ENCODE data around the gene ZNF621. TPM values are rescaled to one million over a fixed set of nuclear protein-coding genes. Genes with fewer than 3 reads are reported as not detected.

Gene ZNF621
- total RNA-seq, result 18.9 TPM

- DNase-seq (ENCODE audit: low spot score), result peak; percentile 88
Measured at GRCh38 chr3:40524568-40525285, at the start of gene ZNF621. ZNF621 (plus strand) TSS chr3:40524960; CDS start chr3:40525841, 881 bp downstream.

- peak; percentile 62 for DNase-seq (ENCODE audit: low spot score)
Measured at GRCh38 chr3:40476478-40477470, 48.0 kb upstream of the ZNF621 start, which contains the start of gene ZNF619. ZNF619 (plus strand) TSS chr3:40477122; CDS start chr3:40477980, 858 bp downstream.

DNA sequence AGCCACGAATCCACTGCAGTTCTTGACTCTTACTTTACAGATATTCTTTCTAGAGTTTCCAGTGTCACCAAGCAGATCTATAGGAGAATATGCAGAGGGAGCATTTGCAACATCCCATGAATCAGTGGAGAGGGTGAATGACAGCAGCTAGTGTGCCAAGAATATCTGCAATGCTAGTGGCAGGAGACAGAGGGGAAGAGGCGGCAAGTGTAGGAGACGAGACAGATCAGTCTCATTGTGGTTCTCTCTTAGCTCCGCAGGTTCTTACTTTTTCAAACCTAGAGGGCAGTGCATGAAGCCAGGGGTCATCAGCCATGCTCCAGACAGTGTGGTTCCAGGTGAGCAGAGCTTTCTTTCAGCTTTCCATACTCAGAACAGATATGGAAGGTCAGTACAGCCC is 47.1 kb upstream of the ZNF621 start:
- DNase-seq (ENCODE audit: low spot score), result no peak

DNA sequence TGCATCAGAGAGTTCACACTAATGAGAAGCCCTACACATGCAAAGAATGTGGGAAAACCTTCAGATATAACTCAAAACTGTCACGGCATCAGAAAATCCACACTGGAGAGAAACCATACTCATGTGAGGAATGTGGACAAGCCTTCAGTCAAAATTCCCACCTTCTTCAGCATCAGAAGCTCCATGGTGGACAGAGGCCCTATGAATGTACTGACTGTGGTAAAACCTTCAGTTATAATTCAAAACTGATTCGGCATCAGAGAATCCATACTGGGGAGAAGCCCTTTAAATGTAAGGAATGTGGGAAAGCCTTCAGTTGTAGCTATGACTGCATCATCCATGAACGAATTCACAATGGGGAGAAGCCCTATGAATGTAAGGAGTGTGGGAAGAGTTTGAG is 37.6 kb upstream of the ZNF621 start:
- DNase-seq (ENCODE audit: low spot score), result no peak

GRCh38 chr3:40490916-40491315 is 33.8 kb upstream of the ZNF621 start:
- DNase-seq (ENCODE audit: low spot score), result no peak

DNA sequence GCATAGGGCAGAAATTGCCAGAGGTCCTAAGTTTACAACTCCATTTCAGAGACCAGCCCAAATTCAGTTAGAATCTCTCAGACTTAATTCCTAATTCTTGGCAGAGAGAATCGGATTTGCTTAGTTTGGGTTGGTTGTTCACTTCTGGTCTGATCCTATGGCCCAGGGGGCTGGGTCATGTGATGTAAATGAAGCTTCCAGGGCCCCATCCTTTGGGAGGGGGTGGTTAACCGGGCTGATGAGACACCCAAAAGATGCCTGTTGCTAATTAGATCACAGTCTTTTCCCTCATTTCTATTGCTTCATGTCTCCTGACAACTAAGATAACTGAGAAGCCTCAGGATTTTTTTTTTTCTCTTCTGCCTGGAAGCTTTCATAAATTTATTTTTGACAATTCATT is 30.1 kb upstream of the ZNF621 start:
- no peak for DNase-seq (ENCODE audit: low spot score)

GRCh38 chr3:40497288-40497687 is 27.5 kb upstream of the ZNF621 start:
- DNase-seq (ENCODE audit: low spot score), result no peak

DNA sequence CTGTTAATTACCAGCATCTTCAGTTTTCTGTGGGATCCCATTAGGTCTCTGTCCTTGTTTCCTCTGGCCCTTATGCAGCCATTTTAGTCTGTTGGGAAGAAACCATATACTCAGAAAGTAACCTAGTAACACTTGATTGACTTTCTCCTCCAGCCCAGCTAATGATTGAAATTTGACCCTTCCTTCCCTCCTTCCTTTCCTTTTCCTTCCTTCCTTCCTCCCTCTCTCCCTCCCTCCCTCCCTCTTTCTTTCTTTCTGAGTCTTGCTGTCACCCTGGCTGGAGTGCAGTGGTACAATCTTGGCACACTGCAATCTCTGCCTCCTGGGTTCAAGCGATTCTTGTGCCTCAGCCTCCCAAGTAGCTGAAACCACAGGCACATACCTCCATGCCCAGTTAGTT is 24.8 kb upstream of the ZNF621 start:
- DNase-seq (ENCODE audit: low spot score), result no peak

- DNase-seq (ENCODE audit: low spot score), result no peak
Measured at GRCh38 chr3:40502034-40502433, 22.7 kb upstream of the ZNF621 start.

GRCh38 chr3:40504636-40505430 is 19.9 kb upstream of the ZNF621 start:
- DNase-seq (ENCODE audit: low spot score), result no peak

- peak; percentile 68 for DNase-seq (ENCODE audit: low spot score)
Measured at GRCh38 chr3:40505599-40506462, 18.9 kb upstream of the ZNF621 start, which contains the start of gene ZNF620. ZNF620 (plus strand) TSS chr3:40506039; CDS start chr3:40506353, 314 bp downstream.

DNA sequence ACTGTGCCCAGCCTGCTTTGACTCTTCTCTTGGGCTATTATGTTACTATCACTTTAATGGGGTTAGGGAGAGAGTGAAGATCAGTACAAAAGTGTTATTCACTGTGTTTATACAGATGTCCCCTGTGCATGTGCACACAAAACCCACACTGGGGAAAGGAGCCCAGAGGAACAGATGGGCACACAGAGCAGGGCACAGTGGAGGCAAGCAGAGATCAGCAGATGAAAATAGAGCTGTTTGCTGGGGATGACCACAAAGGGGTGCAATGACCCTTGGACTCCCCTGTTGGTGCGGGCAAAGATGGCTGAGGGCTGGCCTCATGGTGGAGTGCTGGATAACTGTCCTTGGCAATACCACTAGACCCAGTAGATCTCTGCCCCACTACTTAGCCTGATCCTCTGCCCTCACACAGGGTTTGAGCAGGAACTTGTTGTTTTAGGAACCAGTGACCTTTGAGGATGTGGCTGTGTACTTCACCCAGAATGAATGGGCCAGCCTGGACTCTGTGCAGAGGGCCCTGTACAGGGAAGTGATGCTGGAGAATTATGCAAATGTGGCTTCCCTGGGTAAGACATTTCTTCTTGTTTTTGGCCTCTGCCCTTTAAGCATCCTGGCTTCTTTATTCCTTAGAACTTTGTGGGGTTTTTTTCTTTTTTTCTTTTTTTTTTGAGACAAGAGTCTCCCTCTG is 13.6 kb upstream of the ZNF621 start:
- no peak for DNase-seq (ENCODE audit: low spot score)

- DNase-seq (ENCODE audit: low spot score), result no peak
Measured at GRCh38 chr3:40516201-40516600, 8.6 kb upstream of the ZNF621 start.

- no peak for DNase-seq (ENCODE audit: low spot score)
Measured at GRCh38 chr3:40518067-40518466, 6.7 kb upstream of the ZNF621 start.

DNA sequence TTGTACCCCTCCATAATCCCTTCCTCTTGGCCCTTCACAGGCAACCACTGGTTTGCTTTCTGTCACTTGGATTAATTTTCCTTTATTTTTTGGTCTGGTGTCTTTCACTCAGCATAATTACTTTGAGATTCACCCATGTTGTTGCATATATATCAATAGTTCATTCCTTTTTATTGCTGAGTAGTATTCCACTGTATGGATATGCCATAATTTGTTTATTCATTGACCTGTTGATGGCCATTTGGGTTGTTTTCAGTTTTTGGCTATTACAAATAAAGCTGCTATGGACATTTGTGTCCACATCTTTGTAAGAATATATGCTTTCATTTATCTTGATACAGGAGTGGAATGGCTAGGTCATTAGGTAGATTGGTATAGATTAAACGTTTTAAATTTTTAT is 5.9 kb upstream of the ZNF621 start:
- DNase-seq (ENCODE audit: low spot score), result no peak

GRCh38 chr3:40521254-40521653 is 3.5 kb upstream of the ZNF621 start:
- no peak for DNase-seq (ENCODE audit: low spot score)

- DNase-seq (ENCODE audit: low spot score), result no peak
Measured at GRCh38 chr3:40523781-40524180, 979 bp upstream of the ZNF621 start.

DNA sequence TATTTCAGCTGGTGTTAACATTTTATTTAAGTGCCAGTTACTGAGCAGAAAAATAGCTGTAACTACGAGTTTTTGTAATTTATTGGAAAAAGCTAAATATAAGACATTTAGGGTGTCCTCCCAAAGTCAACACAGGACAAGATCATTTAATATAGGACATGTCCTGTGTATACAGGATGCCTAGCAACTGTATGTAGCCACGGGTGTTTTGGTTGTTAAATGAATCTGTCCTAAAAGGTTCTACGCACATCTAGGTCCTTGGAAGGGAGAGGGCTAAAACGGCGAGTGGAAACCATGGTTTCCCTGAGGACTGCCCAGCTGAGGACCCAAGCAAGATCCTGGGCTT is 565 bp upstream of the ZNF621 start:
- DNase-seq (ENCODE audit: low spot score), result no peak

GRCh38 chr3:40528426-40528825 is 3.7 kb downstream of the ZNF621 start:
- DNase-seq (ENCODE audit: low spot score), result no peak

DNA sequence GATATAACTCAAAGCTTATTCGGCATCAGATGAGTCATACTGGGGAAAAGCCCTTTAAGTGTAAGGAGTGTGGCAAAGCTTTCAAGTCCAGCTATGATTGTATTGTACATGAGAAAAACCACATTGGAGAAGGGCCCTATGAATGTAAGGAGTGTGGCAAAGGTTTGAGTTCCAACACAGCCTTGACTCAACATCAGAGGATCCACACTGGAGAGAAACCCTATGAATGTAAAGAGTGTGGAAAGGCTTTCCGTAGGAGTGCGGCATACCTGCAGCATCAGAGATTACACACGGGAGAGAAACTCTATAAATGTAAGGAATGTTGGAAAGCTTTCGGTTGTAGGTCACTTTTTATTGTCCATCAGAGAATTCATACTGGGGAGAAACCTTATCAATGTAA is 7.5 kb downstream of the ZNF621 start:
- no peak for DNase-seq (ENCODE audit: low spot score)
